Amygdala (tissue), 56 donors: ENCODE measurements around the gene TUBGCP3.

Source experiments
- DNase-seq, 56 donors: peaks; one replicate each; lab custom pipeline; 2025; lab: John Stamatoyannopoulos, UW

The TUBGCP3 gene

DNA sequence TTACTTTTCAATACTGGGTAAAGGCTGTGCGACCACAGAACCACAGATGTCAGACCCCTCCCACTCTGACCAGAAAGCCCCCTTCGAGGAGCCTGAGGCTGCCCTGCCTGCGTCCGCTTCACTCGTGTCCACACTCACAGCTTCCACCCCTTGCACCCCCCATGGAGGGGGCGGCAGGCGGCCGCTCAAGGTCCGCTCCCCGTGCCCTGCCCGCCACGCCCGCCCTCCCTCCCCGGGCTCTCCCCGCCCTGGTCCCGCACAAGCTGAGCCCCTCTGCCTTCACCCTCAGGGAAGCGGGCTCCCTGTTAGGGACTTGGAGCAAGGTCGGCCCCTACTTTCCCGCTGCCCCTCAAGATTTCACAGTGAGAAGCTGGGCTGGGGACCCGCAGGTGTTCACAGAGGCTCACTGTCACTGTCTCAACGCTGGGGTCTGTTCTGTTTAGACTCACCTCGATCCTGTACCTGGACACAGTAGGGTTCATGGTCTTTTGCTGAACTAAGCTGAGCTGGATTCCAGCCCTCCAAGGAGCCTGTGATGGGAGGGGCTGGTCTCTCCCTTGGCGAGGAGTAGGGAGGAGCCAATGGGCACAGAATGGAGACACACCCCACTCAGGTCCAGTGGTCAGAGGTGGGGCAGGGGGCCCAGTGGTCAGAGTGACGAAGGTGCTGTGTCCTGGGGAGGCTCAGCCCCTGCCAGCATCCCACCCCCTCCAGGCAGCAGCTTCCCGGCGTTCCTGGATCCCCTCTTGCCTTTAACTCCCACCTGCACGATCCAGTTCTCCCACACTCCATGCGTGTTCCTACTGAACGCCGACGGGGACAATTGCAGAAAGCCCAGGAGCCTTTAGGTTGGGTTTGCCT, 142.3 kb downstream of the TUBGCP3 start:
- no peak for DNase-seq

DNA sequence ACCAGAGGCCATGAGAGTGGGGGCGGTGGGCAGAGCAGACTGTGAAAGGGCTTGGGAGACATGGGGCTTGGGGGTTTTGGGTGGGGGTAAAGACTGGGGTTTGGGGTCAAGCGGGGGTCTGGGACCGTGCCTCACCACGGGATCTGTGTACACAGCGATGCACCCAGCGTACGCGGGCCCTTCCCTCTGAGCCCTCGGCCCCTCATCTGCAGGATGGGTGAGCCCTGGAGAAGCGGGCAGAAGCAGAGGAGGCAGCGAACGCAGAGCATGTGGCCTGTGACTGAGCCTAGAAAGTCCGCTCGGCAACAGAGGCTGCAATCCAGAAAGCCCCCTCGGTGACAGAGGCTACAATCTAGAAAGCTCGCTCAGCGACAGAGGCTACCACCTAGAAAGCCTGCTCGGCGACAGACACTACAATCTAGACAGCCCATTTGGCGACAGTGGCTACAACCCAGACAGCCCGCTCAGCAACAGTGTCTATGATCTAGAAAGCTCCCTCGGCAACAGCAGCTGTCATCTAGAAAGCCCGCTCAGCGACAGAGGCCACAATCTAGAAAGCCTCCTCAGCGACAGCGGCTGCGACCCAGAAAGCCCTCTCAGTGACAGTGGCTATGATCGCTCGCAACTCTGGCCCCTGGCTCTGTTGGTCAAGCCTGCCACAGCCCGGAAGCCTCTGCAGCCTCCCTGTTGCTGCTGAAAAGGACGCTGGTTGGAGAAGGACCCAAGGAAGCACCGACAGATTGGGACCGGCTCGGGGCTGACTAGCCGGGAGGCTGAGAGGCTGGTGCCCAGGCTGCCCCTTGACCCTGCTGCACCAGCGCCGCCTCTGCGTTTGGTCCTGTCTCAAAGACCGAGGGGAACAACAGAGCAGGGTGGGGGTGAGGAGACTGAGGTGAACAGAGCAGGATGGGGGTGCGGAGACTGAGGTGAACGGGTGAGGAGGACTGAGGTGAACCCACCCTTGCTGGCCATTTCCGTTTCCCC, 143.2 kb downstream of the TUBGCP3 start:
- no peak for DNase-seq

- peak in 36 of 56 donors; percentile 6 to 73 (median 34) for DNase-seq
Observed at GRCh38 chr13:112443995-112444311, 144.0 kb downstream of the TUBGCP3 start.

GRCh38 chr13:112443191-112443994, 144.6 kb downstream of the TUBGCP3 start:
- DNase-seq, result peak in 3 of 56 donors; percentile 5 to 30 (median 22)

GRCh38 chr13:112442483-112443090, 145.4 kb downstream of the TUBGCP3 start:
- DNase-seq, result no peak

- DNase-seq, result no peak
Observed at GRCh38 chr13:112441779-112442310, 146.1 kb downstream of the TUBGCP3 start.

DNA sequence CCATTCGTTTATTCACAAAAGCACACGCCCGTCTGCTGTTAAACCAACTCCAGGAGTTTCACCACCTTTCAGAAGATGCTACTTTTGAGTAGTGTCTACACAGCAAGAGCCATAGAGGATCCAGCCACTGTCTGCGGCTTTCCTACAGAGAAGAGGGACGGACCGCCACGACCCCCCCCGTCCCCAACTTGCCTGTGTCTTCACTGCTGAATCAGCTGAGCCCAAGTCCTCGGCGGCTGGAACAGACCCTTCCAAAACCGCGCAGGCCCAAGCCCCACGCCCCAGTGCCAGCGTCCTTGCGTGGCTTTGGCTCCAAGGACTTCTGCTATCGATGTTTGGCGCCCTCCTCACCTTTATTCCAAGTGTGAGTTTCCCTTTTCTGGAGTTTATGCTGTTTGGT, 146.7 kb downstream of the TUBGCP3 start:
- no peak for DNase-seq

DNA sequence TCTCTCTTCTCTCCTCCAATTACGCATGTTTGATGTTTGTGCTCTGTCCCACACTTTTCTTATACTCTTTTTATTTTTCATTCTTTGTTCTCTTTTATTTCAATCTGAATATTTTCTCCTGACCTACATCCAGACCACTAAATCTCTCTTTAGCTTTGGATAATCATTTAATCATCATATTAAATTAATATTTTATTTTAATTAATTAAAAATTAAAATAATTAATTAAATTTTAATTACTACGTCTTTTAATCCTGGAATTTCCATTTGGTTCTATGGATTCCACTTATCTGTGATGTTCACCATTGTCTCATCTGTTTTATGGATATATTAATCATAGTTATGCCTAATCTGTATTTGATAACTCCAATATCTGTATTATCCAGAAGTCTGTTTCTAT, 149.4 kb downstream of the TUBGCP3 start:
- DNase-seq, result no peak

DNA sequence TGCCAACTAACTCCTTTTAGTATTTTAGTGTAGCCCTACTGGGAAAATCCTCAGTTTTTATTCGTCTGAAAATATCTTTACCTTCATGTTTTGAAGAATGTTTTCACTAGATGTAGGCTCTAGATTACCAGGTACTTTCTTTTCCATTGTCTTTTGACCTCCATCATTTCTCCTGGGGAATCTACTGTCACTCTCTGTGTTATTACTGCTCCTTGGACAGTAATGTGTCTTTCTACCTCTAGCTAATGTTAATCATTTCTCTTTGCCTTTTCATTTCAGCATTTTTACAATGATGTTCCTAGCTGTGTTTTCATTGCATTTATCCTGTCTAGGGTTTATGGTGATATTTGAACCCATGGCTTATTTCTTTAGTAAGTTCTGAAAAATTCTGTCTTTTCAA, 149.9 kb downstream of the TUBGCP3 start:
- DNase-seq, result no peak

GRCh38 chr13:112435973-112436372, 152.0 kb downstream of the TUBGCP3 start:
- DNase-seq, result no peak
